IMR-90 (cell line): ENCODE measurements around the gene PPFIA1. TPM values are rescaled to one million over a fixed set of nuclear protein-coding genes. Genes with fewer than 3 reads are reported as not detected.

ENCODE experiments used
- ATAC-seq: fragments of 200-7000 bp; cut with Tn5 transposase; 2 replicates; pipeline ENCODE4 v1.9.1; 2020; ENCODE audit warnings: low read depth, mild to moderate bottlenecking, moderate library complexity
- BruUV-seq: library from RNA; stranded (reverse); fragments of 400-500 nt; replicated peaks from 2 replicates; lab custom pipeline; 2021; lab: Mats Ljungman, UMichigan
- CTCF ChIA-PET: fragments of 300-600 bp; formaldehyde crosslinking; extraction: SDS; loops from one replicate; lab custom pipeline; 2021; ENCODE audit warnings: antibody characterized with exemption; lab: Yijun Ruan, JAX
- POLR2A ChIA-PET: fragments of 300-600 bp; sonication (Branson Sonifier 250); formaldehyde crosslinking; loops from one replicate; lab custom pipeline; 2022; ENCODE audit warnings: antibody characterized with exemption; ENCODE audit not compliant: unreplicated experiment; lab: Charles Lee
- DNase-seq: peaks from one replicate; pipeline ENCODE4 v3.0.0; 2013
- H2AFZ ChIP-seq: replicated peaks from 2 replicates; pipeline ENCODE3; 2013; ENCODE audit warnings: low read length, mild to moderate bottlenecking; ENCODE audit not compliant: poor library complexity
- H2AK5ac ChIP-seq: 2 replicates; pipeline ENCODE4 v1.6.1; 2013; ENCODE audit warnings: low read depth, low read length, inconsistent platforms
- H2AK9ac ChIP-seq: replicated peaks from 2 replicates; pipeline ENCODE3; 2013; ENCODE audit warnings: mild to moderate bottlenecking, low read depth, low read length, moderate library complexity; ENCODE audit not compliant: poor library complexity
- H2BK120ac ChIP-seq: 2 replicates; pipeline ENCODE4 v1.6.1; 2013; ENCODE audit warnings: low read depth, low read length, inconsistent platforms
- H2BK15ac ChIP-seq: 3 replicates; pipeline ENCODE4 v1.6.1; 2013; ENCODE audit warnings: low read depth, low read length, inconsistent platforms
- H2BK20ac ChIP-seq: 2 replicates; pipeline ENCODE4 v1.6.1; 2013; ENCODE audit warnings: low read depth, mild to moderate bottlenecking, inconsistent platforms, low read length, moderate library complexity
- H2BK5ac ChIP-seq: 2 replicates; pipeline ENCODE4 v1.6.1; 2013; ENCODE audit warnings: mild to moderate bottlenecking, low read depth, low read length, inconsistent platforms; ENCODE audit not compliant: poor library complexity, severe bottlenecking
- H3K14ac ChIP-seq: replicated peaks from 2 replicates; pipeline ENCODE4 v1.6.1; 2013; ENCODE audit warnings: low read depth, low read length, inconsistent platforms
- H3K18ac ChIP-seq: 2 replicates; pipeline ENCODE4 v1.6.1; 2013; ENCODE audit warnings: low read depth, low read length, control low read depth
- H3K23ac ChIP-seq: 2 replicates; pipeline ENCODE4 v1.6.1; 2013; ENCODE audit warnings: low read depth, low read length, inconsistent platforms
- H3K27ac ChIP-seq: 2 replicates; pipeline ENCODE4 v1.5.1; 2013; ENCODE audit warnings: mild to moderate bottlenecking, control low read depth, low read length; ENCODE audit not compliant: insufficient read depth
- H3K27me3 ChIP-seq: 2 replicates; pipeline ENCODE4 v1.6.1; 2013; ENCODE audit warnings: low read length; ENCODE audit not compliant: control insufficient read depth, insufficient read depth
- H3K36me3 ChIP-seq: 2 replicates; pipeline ENCODE4 v1.6.1; 2013; ENCODE audit warnings: low read length, mixed read lengths; ENCODE audit not compliant: control insufficient read depth, insufficient read depth
- H3K4ac ChIP-seq: 2 replicates; pipeline ENCODE4 v1.6.1; 2013; ENCODE audit warnings: low read depth, low read length, inconsistent platforms
- H3K4me1 ChIP-seq: 2 replicates; pipeline ENCODE4 v1.6.1; 2013; ENCODE audit warnings: low read length, mixed read lengths; ENCODE audit not compliant: control insufficient read depth, insufficient read depth
- H3K4me2 ChIP-seq: 2 replicates; pipeline ENCODE4 v1.6.1; 2013; ENCODE audit warnings: low read depth, mild to moderate bottlenecking, control low read depth, low read length, moderate library complexity
- H3K4me3 ChIP-seq: 2 replicates; pipeline ENCODE4 v1.5.1; 2013; ENCODE audit warnings: low read depth, mild to moderate bottlenecking, control low read depth, low read length, moderate library complexity; ENCODE audit not compliant: insufficient read depth
- H3K56ac ChIP-seq: 2 replicates; pipeline ENCODE4 v1.6.1; 2013; ENCODE audit warnings: low read length, inconsistent platforms; ENCODE audit not compliant: insufficient read depth; ENCODE audit errors: extremely low read depth
- H3K79me1 ChIP-seq, 2 experiments: 2 replicates each; pipeline ENCODE4 v1.6.1; 2013; ENCODE audit warnings: low read length in 2 of 2, inconsistent platforms in 1 of 2, low read depth in 1 of 2
- H3K9ac ChIP-seq: 2 replicates; pipeline ENCODE4 v1.6.1; 2013; ENCODE audit warnings: low read depth, low read length, control low read depth
- H3K9me1 ChIP-seq: 2 replicates; pipeline ENCODE4 v1.6.1; 2013; ENCODE audit warnings: low read length, inconsistent platforms; ENCODE audit not compliant: insufficient read depth
- H3K9me3 ChIP-seq: 2 replicates; pipeline ENCODE4 v1.6.1; 2013; ENCODE audit warnings: low read length; ENCODE audit not compliant: control insufficient read depth, insufficient read depth
- H4K20me1 ChIP-seq: 2 replicates; pipeline ENCODE4 v1.6.1; 2013; ENCODE audit warnings: low read length, inconsistent platforms; ENCODE audit not compliant: insufficient read depth
- H4K5ac ChIP-seq: 2 replicates; pipeline ENCODE4 v1.6.1; 2013; ENCODE audit warnings: mild to moderate bottlenecking, low read depth, low read length, control low read depth
- H4K8ac ChIP-seq, 2 experiments: 2 replicates each; pipeline ENCODE4 v1.6.1; 2013; ENCODE audit warnings: low read depth in 2 of 2, low read length in 2 of 2, control low read depth in 1 of 2, inconsistent platforms in 1 of 2
- H4K91ac ChIP-seq: 2 replicates; pipeline ENCODE4 v1.6.1; 2013; ENCODE audit warnings: low read depth, low read length, inconsistent platforms; ENCODE audit not compliant: insufficient read depth
- BHLHE40 ChIP-seq: fragments of 150-350 bp; IDR thresholded peaks from 2 replicates; pipeline ENCODE4 v1.6.1; 2016; ENCODE audit warnings: mild to moderate bottlenecking, low read depth, low read length
- CEBPB ChIP-seq: IDR thresholded peaks from 2 replicates; pipeline ENCODE4 v1.6.1; 2012; ENCODE audit warnings: low read depth, low read length, improper control_type of control experiment
- CHD1 ChIP-seq: IDR thresholded peaks from 2 replicates; pipeline ENCODE4 v1.6.1; 2012; ENCODE audit warnings: low read depth, low read length, improper control_type of control experiment
- FOS ChIP-seq: fragments of 150-350 bp; IDR thresholded peaks from 2 replicates; pipeline ENCODE4 v1.6.1; 2016; ENCODE audit warnings: low read depth, low read length
- MAFK ChIP-seq: IDR thresholded peaks from 2 replicates; pipeline ENCODE4 v1.6.1; 2012; ENCODE audit warnings: low read depth, low read length, improper control_type of control experiment
- MXI1 ChIP-seq: IDR thresholded peaks from 2 replicates; pipeline ENCODE4 v1.6.1; 2012; ENCODE audit warnings: low read depth, mild to moderate bottlenecking, low read length, moderate library complexity, borderline replicate concordance
- NFE2L2 ChIP-seq: fragments of 150-350 bp; IDR thresholded peaks from 2 replicates; pipeline ENCODE4 v1.6.1; 2016; ENCODE audit warnings: low read depth, mild to moderate bottlenecking, low read length
- RAD21 ChIP-seq: IDR thresholded peaks from 2 replicates; pipeline ENCODE4 v1.6.1; 2012; ENCODE audit warnings: low read length, improper control_type of control experiment
- RCOR1 ChIP-seq: IDR thresholded peaks from 2 replicates; pipeline ENCODE4 v1.6.1; 2012; ENCODE audit warnings: mild to moderate bottlenecking, low read length, improper control_type of control experiment; ENCODE audit not compliant: insufficient replicate concordance
- SMC3 ChIP-seq: fragments of 150-350 bp; IDR thresholded peaks from 2 replicates; pipeline ENCODE4 v1.6.1; 2016; ENCODE audit warnings: low read depth, mild to moderate bottlenecking, antibody characterized with exemption, low read length, moderate library complexity
- WGBS, 2 experiments: methylation state at CpG; one replicate each; pipeline versions ENCODE4 v1.1.5 to v1.1.7; 2013; ENCODE audit warnings: missing lambda C conversion rate in 2 of 2; ENCODE audit not compliant: insufficient read length in 1 of 2; ENCODE audit errors: extremely low coverage in 2 of 2; 5-methylcytosine and 5-hydroxymethylcytosine counted together
- dilution Hi-C: fragments of 300-500 bp; cut with HindIII; formaldehyde crosslinking; loops from one replicate; pipeline ENCODE4 v1.14.3; 2018; ENCODE audit warnings: low sequenced_read_pairs; ENCODE audit not compliant: unreplicated experiment
- in situ Hi-C: fragments of 300-500 bp; cut with MboI; formaldehyde crosslinking; loops from 3 replicates; pipeline ENCODE4 v1.14.3; 2019; ENCODE audit warnings: low sequenced_read_pairs, inconsistent platforms, mixed read lengths
- intact Hi-C: fragments of 100-400 bp; cut with micrococcal nuclease; formaldehyde crosslinking; loops from 2 replicates; pipeline ENCODE4 v1.10.0; 2022
- polyA plus RNA-seq, 3 experiments: library from polyadenylated mRNA; depleted of rRNA; stranded (reverse); fragments of >200 nt; gene quantifications; 2 replicates each; pipeline ENCODE4 v1.2.3, GENCODE V29; 2012; ENCODE audit warnings: low replicate concordance in 1 of 3
- total RNA-seq: library from RNA; depleted of rRNA; stranded (reverse); fragments of >200 nt; gene quantifications from 2 replicates; pipeline ENCODE4 v1.2.3, GENCODE V29; 2012
- TF ChIP-seq, protein P1 (sequence below): fragments of 150-350 bp; IDR thresholded peaks from 2 replicates; pipeline ENCODE4 v1.6.1; 2016; ENCODE audit warnings: low read depth, mild to moderate bottlenecking, low read length, moderate library complexity, borderline replicate concordance
- TF ChIP-seq, protein P2 (sequence below): conservative IDR thresholded peaks from 2 replicates; pipeline ENCODE4 v1.5.1; 2012; ENCODE audit warnings: mild to moderate bottlenecking, low read depth, low read length, improper control_type of control experiment

The PPFIA1 gene
- total and polyA plus RNA-seq, 2 of the 4 experiments (the other 2 are of a cell fraction): 25.6 to 37.2 TPM

DNA sequence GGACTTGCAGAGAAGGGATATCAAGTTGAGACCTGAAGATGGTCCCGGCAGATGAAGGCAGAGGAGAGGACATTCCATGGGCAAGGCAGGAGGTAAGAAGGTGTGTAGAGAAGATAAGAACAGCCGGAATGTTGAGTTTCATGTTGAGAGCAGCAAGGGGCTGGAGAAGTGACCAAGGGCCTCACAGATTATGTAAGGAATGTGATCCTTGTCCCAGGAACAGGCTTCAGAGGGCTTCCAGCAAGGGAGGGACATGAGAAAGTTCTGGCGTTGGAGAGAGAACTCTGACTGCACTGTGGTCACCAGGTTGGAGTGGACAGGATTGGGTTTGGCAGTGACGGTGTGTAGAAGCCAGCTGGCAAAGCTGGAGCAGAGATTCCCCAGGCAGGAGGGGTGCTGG lies 27.6 kb upstream of the PPFIA1 start:
- H3K4me1 ChIP-seq: peaks cover 14% of the 10 kb centered on the region
- no peak overlapping the region for H3K18ac ChIP-seq
- no peak overlapping the region for H2AFZ ChIP-seq
- no peak overlapping the region for H3K27ac ChIP-seq
- H3K23ac ChIP-seq: no peak overlapping the region
- H2BK20ac ChIP-seq: no peak overlapping the region
- TF ChIP-seq CEBPB (no peak), RAD21 (no peak), FOS (no peak), SMC3 (no peak), MAFK (no peak), BHLHE40 (no peak), CHD1 (no peak), MXI1 (no peak), NFE2L2 (no peak), RCOR1 (no peak)
- TF ChIP-seq, protein P1, sequence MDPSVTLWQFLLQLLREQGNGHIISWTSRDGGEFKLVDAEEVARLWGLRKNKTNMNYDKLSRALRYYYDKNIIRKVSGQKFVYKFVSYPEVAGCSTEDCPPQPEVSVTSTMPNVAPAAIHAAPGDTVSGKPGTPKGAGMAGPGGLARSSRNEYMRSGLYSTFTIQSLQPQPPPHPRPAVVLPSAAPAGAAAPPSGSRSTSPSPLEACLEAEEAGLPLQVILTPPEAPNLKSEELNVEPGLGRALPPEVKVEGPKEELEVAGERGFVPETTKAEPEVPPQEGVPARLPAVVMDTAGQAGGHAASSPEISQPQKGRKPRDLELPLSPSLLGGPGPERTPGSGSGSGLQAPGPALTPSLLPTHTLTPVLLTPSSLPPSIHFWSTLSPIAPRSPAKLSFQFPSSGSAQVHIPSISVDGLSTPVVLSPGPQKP: no peak
- TF ChIP-seq, protein P2, sequence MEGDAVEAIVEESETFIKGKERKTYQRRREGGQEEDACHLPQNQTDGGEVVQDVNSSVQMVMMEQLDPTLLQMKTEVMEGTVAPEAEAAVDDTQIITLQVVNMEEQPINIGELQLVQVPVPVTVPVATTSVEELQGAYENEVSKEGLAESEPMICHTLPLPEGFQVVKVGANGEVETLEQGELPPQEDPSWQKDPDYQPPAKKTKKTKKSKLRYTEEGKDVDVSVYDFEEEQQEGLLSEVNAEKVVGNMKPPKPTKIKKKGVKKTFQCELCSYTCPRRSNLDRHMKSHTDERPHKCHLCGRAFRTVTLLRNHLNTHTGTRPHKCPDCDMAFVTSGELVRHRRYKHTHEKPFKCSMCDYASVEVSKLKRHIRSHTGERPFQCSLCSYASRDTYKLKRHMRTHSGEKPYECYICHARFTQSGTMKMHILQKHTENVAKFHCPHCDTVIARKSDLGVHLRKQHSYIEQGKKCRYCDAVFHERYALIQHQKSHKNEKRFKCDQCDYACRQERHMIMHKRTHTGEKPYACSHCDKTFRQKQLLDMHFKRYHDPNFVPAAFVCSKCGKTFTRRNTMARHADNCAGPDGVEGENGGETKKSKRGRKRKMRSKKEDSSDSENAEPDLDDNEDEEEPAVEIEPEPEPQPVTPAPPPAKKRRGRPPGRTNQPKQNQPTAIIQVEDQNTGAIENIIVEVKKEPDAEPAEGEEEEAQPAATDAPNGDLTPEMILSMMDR: no peak
- peaks cover 17% of the 10 kb centered on the region for H3K27me3 ChIP-seq
- H2AK9ac ChIP-seq: no peak overlapping the region
- H3K4ac ChIP-seq: no peak overlapping the region
- dilution Hi-C loops (no loop called here), in situ Hi-C loops (no loop called here), intact Hi-C loops (no loop called here)
- H3K4me2 ChIP-seq: no peak overlapping the region
- no peaks in the 10 kb centered on the region for H3K79me1 ChIP-seq
- no peak overlapping the region for H4K5ac ChIP-seq
- H3K14ac ChIP-seq: no peak overlapping the region
- no peaks in the 10 kb centered on the region; the same call in 1 of the 2 replicates for H4K20me1 ChIP-seq
- H4K8ac ChIP-seq: no peak overlapping the region
- no peak overlapping the region for H2BK15ac ChIP-seq
- no peak overlapping the region for H3K56ac ChIP-seq
- ChIA-PET POLR2A (no interaction called here), CTCF (no interaction called here)
- no peak overlapping the region for H4K91ac ChIP-seq
- H2BK120ac ChIP-seq: no peak overlapping the region
- no peaks in the 10 kb centered on the region for H3K36me3 ChIP-seq
- peaks cover 8% of the 10 kb centered on the region; the same call in 1 of the 2 replicates for H3K9me1 ChIP-seq
- ATAC-seq: no peak
- no peak for DNase-seq
- no peak overlapping the region for H3K9ac ChIP-seq
- 65% methylated on average over 3 of the region's 4 CpGs; no CpG with 5 or more reads in 1 of the 2 experiments for WGBS, 2 experiments
- no peak overlapping the region for H2BK5ac ChIP-seq
- no peak overlapping the region for H3K4me3 ChIP-seq
- no peaks in the 10 kb centered on the region for H3K9me3 ChIP-seq
- H2AK5ac ChIP-seq: no peak overlapping the region
- BruUV-seq: no TSS peak
